GM18507 (cell line): ENCODE results near the gene FBXO31.

Source experiments
- DNase-seq: peaks from one replicate; pipeline ENCODE4 v3.0.0; 2011; ENCODE audit warnings: low read depth; ENCODE audit not compliant: insufficient read length; ENCODE audit errors: extremely low spot score
- FAIRE-seq: peaks from 2 replicates; lab custom pipeline; 2011; peaks lifted over from hg19 to GRCh38; lab: Jason Lieb, UNC

Gene FBXO31

DNA sequence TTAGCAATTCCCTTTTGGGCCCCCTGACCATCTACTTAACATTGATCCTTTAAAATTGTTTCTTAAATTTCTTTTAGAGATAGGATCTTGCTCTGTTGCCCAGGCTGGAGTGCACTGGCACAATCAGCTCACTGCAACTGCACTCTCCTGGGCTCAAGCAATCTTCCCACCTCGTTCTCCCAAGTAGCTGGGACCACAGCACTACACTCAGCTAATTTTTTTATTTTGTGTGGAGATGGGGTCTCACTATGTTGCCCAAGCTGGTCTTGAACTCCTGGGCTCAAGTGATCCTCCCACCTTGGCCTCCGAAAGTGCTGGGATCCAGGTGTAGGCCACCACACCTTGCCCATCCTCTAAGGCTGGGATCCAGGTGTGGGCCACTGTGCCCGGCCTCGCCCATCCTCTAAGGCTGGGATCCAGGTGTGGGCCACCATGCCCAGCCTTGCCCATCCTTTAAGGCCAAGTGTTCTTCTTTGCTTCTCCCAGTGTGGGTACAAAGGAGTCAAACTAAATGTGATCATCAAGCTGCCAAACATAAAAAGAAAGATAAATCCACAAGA lies 79.5 kb downstream of the FBXO31 start:
- FAIRE-seq = no peak
- no peak for DNase-seq

DNA sequence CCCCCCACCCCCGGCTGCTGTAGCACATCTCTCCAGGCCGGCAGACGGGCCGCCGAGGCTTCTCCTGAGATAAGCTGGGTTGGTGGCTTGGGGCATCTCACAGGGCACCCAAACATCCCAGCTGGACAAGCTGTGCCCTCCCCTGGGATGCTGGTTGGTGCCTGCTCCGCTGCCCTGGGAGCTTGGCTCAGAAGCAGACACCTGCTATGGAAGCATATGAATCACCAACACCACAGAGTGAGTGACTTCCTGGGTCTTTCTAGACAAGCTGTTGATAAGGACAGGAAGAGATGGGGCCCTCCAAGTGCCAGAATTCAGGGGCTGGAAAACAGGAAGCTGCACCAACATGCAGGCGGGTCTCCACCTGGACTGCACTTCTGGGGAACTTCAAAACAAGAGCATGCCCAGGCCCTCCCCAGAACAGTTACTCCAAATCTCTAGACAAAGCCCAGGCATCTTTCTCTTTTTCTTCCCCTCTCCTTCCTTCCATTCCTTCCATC lies 80.1 kb downstream of the FBXO31 start:
- FAIRE-seq = no peak
- DNase-seq = no peak

DNA sequence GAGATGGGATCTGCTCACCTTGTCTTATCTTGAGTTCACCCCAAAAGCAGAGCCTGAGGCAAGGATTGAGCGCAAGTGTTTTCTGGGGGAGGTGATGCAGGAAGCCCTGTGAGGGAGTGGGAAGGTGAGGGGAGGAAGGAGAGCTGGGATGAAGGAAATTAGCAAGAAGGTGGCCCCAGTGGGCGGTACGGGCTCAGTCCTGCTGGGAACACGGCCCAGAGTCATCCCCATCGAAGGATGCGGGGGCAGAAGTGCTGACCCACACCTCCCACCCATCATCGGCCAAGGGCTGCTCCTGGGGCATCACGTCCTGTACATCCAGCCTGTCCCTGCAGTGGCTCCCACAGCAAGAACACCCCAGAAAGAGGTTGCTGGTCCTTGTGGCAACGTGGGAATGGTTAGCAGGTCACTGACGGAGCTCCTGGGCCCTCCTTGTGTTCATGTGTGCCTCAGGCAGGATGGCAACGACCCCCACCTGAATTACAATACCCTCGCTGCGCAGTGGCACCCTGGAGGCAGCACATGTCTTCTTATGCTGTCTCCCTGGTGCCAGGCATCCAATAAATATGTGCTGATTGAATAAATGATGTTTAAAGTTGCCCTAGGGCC lies 84.6 kb downstream of the FBXO31 start:
- FAIRE-seq = no peak

DNA sequence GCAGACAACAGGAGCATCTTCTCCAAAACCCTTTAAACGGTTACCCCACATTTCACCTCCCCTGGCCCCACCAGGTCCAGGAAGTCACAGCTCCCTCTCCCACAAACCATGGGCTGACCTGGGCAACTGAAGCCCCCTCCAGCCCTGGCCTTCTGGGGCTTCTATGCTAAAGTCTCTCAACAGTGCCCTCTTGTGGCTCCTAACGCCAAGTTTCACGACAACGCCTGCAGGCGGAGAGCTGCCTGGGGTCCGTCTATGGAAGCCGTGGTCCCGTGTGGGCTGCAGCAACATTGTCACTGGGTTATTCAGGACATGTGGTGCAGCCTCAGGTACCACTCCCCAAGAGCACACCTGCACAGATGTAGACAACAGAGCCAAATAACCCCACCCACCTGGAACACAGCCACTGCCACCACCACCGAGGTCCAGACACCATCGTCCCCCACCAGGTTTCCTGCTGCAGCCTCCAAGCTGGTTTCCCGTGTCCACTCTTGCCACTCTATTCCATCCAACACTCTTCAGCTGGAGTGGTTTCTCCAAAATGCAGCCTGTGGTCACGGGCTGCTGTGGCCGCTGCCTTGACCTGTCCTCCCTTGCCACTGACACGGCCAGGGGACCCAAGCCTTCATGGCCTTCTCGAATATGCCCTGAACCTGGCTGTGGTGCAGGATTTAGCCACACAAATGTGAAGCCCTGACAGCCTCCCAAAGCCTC lies 85.5 kb downstream of the FBXO31 start:
- FAIRE-seq (no peak), DNase-seq (no peak)

More for the DNA sequence above, 84.6 kb downstream of the FBXO31 start:
- DNase-seq = no peak

DNA sequence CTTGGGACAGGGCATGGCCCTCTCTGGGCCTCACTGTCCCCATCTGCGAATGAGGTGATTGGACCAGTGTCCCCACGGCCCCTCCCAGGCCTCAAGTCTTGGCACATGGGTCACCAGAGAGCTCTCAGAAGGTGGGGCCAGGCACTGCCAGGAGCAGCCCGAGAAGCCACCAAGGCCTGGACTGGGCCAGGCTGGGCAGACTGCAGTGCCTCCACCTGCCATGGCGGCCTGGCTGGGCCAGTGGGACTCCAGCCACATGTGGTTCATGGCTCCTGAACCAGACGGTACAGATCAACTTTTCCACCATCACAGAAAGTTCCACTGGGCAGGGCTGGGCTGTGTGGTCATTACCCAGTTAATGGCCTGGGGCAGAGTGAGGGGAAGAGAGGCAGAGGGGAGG lies 86.2 kb downstream of the FBXO31 start:
- DNase-seq (no peak), FAIRE-seq (no peak)

DNA sequence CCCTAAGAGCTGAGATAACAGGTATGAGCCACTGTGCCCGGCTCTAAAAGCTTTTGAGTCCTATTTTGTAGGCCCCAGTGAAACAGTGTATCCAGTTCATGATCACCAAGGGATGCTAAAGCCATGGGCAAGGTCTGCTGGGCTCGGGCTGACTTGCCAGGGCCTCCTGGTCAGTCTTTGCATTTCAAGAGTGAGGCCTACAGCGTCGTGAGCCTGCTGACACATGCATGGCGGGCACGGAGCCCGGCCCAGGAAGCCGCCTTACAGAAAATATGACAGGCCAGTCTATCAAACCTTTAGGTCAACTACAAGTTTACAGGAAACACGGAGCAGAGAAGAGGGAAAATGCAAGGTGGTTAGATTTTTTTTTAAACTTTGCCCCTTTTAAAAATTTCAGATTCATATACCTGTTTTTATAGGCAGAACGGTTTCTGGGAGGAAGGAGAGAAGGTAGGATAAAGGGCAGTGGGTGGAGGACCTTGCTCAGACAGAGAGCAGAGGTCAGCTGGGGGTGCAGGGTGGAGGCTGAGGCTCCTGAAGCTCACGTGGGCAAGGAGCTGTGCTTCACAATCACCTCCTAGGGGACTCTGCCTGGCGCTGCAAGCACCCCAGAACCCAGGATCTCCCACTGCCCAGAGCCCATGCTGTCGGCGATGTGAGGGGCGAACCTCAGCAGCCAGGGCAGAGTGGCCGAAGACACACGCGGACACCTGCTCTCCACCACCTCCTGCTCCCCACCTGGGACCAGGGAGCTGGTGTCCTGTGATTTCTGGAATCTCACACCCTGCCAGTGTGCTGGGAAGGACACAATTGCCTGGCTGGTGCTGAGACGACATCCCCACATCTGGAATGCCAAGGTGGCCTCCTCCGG lies 87.7 kb downstream of the FBXO31 start:
- DNase-seq = no peak
- no peak for FAIRE-seq

DNA sequence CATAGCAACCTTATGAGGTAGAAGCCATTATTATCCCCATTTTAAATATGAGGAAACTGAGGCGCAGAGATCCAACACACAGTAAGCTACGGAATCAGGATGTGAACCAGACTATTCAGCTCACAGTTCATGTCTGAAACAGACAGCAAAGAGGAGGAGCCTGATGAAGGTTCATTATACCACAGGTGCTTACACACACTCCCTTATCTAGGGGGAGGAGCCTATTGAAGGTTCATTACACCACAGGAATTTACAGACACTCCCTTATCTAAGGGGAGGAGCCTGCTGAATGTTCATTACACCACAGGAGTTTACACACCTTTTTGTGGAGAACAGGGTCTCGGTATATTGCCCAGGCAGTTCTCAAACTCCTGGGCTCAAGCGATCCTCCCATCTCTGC lies 88.3 kb downstream of the FBXO31 start:
- DNase-seq (no peak), FAIRE-seq (no peak)

DNA sequence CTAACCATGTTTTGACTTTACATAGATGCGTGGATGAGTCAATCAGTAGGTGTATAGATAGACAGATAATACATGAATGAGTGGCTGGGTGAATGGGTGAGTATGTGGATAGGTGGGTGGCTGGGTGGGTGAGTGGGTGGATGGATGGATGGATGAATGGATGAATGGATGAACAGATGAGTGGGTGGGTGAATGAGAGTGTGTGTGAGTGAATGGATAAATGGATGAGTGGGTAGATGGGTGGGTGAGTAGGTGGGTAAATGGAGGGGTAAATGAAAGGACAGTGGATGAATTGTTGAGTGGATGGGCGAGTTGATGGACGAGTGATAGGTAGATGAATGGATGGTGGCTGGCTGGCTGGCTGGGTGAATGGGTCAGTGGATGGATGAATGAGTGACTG lies 89.6 kb downstream of the FBXO31 start:
- DNase-seq (no peak), FAIRE-seq (no peak)

DNA sequence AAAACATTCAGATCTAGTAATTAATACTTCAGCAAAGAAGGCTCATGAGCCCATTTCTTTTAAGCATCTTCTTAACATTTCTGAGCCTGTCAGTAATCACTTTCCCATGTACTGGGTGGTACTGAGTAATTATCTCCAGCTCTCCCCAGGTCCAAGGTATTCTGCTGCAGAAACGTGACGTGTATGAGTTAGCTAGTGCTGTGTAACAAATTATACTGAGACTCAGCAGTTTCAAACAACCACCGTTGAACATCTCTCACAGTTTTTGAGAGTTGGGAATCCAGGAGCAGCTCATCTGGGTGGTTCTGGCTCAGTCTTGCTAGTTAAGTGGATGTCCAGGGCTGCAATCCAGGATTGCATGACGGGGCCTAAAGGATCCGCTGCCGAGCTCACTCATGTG lies 91.6 kb downstream of the FBXO31 start:
- DNase-seq (no peak), FAIRE-seq (no peak)

DNA sequence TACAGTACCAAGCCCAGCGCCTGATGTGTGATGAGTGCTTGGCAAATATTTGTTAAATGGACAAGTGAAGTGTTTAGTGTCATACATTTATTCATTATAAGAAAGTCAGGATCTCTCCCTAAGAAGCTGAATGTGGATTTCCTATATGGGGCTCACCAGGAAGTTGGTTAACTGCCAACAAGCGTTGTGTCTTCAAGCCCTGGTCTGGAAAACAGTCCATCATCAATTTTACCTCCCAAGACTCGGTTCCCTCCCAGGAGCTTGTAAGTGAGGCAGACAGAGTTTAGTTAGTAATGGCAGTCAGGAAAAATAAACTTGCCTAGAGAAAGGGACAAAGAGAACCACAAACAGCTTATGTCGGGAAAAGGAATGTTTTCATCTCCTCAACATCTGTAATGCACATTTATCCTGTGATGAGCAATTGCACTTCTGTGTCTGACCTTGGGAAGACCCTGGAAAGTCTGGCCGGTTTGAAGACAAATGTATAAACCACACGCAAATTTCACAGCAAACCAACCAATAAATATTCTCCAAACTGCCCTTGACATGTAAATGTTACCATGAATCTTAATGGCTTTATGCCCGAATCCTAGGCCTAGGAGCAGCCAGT lies 94.7 kb downstream of the FBXO31 start:
- no peak for DNase-seq
- FAIRE-seq = no peak

DNA sequence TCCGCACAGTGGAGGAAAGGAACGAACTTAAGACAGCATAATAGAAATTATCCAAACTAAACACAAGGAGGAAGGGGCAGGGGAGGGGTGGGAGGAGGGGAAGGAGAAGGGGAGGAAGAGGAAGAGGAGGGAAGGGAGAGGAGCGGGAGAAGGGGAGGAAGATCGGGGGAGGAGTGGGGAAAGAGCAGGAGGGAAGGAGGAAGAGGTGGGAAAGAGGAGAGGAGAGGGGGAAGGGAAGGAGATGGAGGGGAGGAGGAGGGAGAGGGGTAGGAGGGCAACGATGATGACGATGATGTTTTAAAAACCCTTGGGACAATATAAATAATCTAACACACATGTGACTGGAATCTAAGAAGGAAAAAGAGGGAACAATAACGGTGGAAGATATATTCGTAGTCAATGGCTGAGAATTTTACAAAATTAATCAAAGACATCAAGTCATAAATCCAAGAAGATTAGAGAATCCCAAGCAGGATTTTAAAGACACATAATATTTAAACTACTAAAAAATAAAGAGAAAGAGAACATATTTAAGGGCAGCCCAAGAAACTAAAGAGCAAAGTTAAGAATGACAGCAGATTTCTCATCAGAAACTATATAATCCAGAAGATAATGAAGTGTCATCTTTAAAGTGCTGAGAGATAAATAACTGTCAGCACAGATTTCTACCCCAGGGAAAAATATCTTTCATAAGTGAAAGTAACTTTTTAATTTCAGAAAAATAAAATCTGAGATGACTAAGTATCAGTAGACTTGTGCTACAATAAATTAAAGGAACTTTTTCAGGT lies 96.5 kb downstream of the FBXO31 start:
- FAIRE-seq (no peak), DNase-seq (no peak)

DNA sequence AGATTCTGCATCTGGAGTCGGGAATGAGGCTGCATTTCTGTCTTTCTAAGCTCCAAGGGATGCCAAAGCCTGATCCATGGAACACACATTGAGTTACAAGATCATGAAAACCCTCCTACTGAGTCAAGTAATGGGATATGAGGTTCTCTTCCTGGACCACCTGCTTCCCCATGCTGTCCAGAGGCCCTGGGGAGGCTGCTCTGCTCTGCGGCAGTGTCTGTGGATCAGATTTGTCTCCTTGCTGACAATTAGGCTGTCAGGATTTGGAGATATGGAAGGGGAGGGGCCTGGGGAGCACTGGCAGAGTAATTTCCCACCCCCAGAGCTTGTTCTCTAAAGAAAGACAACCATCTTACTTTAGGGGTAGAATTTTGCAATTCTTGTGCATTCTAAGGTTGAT lies 99.4 kb downstream of the FBXO31 start:
- FAIRE-seq (no peak), DNase-seq (no peak)

DNA sequence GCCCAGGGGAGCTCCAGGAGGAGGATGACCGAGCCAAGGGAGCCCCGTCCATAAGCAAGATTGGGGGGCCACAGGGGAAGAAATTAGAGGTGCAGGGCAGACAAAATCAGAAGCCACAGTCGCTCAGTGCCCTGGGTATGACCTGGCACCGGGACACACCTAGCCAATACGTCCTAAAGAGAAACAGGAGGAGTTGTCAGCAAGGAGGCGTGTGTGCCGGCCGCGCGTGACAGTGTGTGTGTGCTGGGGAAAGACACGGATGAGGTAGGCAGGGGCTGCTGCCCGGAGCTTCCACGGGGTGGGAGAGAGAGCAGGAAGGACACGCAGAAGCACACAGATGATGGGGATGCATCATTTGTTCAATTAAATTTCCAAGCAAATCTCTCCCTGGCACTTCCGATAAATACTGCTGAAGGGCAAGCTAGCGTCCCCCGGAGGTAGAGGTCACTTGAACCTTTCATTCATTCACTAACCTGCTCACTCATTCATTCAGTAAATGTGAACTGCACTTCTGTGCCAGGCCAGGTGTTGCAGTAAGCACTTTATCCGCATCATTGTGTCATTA lies 104.4 kb downstream of the FBXO31 start:
- DNase-seq = no peak
- no peak for FAIRE-seq

DNA sequence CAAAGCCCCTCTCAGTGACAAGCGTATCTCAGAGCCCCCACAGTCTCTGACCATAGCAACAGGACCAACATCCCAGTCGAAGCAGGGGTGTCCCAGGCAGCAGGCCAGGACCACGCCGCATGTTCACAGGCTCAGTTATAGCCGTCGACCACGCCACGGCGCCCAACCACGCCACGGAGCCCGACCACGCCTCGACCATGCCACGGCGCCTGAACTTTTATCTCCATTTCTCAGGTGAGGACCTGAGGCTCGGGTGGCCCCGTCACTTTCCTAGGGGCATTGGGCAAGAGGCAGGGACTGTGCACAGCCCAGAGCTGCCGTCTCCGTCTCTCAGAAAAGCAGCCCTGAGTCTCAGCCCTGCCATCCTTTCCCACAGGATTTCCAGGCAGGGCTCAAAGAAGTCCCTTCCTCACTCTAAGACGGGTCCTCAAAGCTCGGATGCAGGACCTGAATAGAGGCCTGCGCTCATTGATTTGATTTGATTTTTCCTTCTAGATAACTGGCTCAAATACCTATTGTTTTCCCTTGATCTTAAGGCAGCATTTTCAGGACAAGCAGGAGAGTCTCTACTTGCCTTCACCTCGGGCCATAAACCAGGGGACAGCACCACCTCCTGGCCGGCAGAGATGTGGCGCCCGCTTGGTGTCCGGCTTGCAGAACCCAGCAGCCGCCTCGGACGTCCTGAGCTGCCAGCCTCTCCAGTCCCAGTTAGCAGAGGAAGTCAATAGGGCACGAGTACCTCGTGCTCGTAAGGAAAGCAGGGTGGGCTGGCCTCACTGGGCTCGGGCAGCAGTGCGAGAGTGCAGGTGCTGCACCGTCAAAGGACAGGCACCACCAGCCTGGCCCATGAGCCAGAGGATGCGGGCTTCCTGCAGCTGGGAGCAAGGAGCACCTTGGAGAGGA lies 105.1 kb downstream of the FBXO31 start:
- FAIRE-seq (peak; percentile 56), DNase-seq (peak; percentile 70)
